Ovary (tissue), 9 donors: ENCODE measurements around the gene SCEL. TPM values are rescaled to one million over a fixed set of nuclear protein-coding genes. Genes with fewer than 3 reads are reported as not detected.

Experiments used
- DNase-seq, 5 donors: peaks; one replicate each; pipeline ENCODE4 v3.0.0-alpha.2; 2019 to 2020
- H3K27ac ChIP-seq, 2 donors: fragments of 200-600 bp; one replicate each; pipeline versions ENCODE4 v1.5.1 to v1.8.0; 2019 to 2022
- H3K27me3 ChIP-seq: fragments of 200-600 bp; one replicate; pipeline ENCODE4 v1.8.0; 2022
- H3K36me3 ChIP-seq: fragments of 200-600 bp; sonication (generic); one replicate; pipeline ENCODE4 v1.5.1; 2019
- H3K4me1 ChIP-seq: one replicate; pipeline ENCODE4 v1.8.1; 2013; ENCODE audit warnings: mild to moderate bottlenecking, moderate library complexity; ENCODE audit not compliant: insufficient read depth
- H3K4me3 ChIP-seq: fragments of 200-600 bp; sonication (generic); one replicate; pipeline ENCODE4 v1.5.1; 2017
- H3K9me3 ChIP-seq, 2 donors: fragments of 200-600 bp in 1 of 2; sonication (generic) in 1 of 2; one replicate each; pipeline versions ENCODE4 v1.5.1 to v1.8.1; 2013 to 2019; ENCODE audit warnings: mild to moderate bottlenecking in 1 of 2, moderate library complexity in 1 of 2
- EP300 ChIP-seq: sonication (generic); formaldehyde crosslinking; IDR thresholded peaks from one replicate; pipeline ENCODE4 v1.6.1; 2017; ENCODE audit warnings: antibody characterized with exemption
- POLR2A ChIP-seq: fragments of 450-650 bp; IDR thresholded peaks from one replicate; pipeline ENCODE4 v1.6.1; 2017; ENCODE audit warnings: antibody characterized with exemption, mild to moderate bottlenecking, moderate library complexity
- WGBS, 3 donors: extraction: QIAGEN DNeasy Blood & Tissue Kit in 1 of 3; methylation state at CpG; one replicate each; pipeline versions ENCODE4 v1.1.5 to v1.1.7; 2013 to 2017; 5-methylcytosine and 5-hydroxymethylcytosine counted together
- intact Hi-C, 4 donors: fragments of 100-400 bp; cut with DNase I; formaldehyde crosslinking; loops; one replicate each; pipeline versions ENCODE4 v1.11.0 to v1.15.1; 2022 to 2023
- polyA plus RNA-seq, 2 donors: library from polyadenylated mRNA; stranded (reverse); fragments of 200-250 nt in 1 of 2; fragments of 350-450 nt in 1 of 2; fragmentation: Illumina TruSeq in 1 of 2; extraction: RNeasy Lipid Tissue Mini Kit (QIAGEN cat#74804) in 1 of 2; gene quantifications; one replicate each; pipeline ENCODE4 v1.2.3, GENCODE V29; 2013 to 2014
- total RNA-seq, 7 donors: library from RNA; depleted of rRNA in 2 of 7; stranded (reverse); fragments of >200 nt in 2 of 7; fragmentation: NEBNext Ultra II Directional in 3 of 7; extraction: Animal tissue kit (Norgen Biotek cat#: 25700) in 3 of 7; gene quantifications; one replicate each; pipeline versions ENCODE4 v1.1.0 to v1.2.4, GENCODE V29; 2016 to 2023
- TF ChIP-seq, protein P1 (sequence below), 3 donors: fragments of 450-650 bp in 2 of 3; fragments of 200-600 bp in 1 of 3; IDR thresholded peaks; one replicate each; pipeline versions ENCODE4 v1.5.1 to v1.8.0; 2016 to 2022; ENCODE audit warnings: antibody characterized with exemption in 3 of 3, mild to moderate bottlenecking in 1 of 3
- donor health status: DM: no; HTN: no; CAD: no; lungs with moderate emphysema.
- donor health status: DM: no; HTN: no; CAD: no.
- donor health status: Bipolar disorder and iron deficiency.
- donor health status: DM: yes; HTN: yes; CAD: no.
- donor health status: DM: no; HTN: no; CAD: no.
- donor health status: DM: yes; HTN: yes; CAD: no.

SCEL gene
- total and polyA plus RNA-seq, 9 donors = 0.04 TPM; not detected in 8

DNA sequence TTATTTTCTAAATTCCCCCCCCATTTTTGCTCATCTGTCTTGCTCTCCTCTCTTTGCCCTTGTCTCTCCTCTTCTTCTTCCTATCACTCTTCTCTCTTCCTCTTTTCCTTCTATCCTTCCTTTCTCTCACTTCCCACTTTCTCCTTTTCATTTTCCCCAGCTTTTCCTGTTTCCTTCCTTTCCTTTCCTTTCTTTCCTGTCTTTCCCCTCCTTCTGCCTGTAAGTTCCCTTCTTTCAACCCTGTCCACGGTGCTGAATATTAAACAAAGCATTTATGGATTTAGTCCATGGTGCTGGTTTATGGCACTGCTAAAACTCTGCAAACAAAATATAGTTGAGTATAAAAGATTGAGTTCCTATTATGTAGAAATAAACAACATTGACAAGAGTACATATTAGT, 27.6 kb downstream of the SCEL start:
- TF ChIP-seq POLR2A (no peak), EP300 (no peak)
- TF ChIP-seq, protein P1, sequence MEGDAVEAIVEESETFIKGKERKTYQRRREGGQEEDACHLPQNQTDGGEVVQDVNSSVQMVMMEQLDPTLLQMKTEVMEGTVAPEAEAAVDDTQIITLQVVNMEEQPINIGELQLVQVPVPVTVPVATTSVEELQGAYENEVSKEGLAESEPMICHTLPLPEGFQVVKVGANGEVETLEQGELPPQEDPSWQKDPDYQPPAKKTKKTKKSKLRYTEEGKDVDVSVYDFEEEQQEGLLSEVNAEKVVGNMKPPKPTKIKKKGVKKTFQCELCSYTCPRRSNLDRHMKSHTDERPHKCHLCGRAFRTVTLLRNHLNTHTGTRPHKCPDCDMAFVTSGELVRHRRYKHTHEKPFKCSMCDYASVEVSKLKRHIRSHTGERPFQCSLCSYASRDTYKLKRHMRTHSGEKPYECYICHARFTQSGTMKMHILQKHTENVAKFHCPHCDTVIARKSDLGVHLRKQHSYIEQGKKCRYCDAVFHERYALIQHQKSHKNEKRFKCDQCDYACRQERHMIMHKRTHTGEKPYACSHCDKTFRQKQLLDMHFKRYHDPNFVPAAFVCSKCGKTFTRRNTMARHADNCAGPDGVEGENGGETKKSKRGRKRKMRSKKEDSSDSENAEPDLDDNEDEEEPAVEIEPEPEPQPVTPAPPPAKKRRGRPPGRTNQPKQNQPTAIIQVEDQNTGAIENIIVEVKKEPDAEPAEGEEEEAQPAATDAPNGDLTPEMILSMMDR (IDR thresholded peaks at IDR 0.05) = no peak
- WGBS, 3 donors = 2 to 15% (median 3%) methylated on average over 1 of the region's 1 CpG
- H3K36me3 ChIP-seq = no peaks in the 10 kb centered on the region
- no peak overlapping the region for H3K4me3 ChIP-seq
- no peaks in the 10 kb centered on the region for H3K4me1 ChIP-seq
- no peaks in the 10 kb centered on the region for H3K27me3 ChIP-seq
- intact Hi-C loops = no loop called here
- H3K27ac ChIP-seq = no peak overlapping the region
- no peaks in the 10 kb centered on the region for H3K9me3 ChIP-seq
- no peak for DNase-seq

GRCh38 chr13:77565635-77566034, 30.1 kb downstream of the SCEL start:
- H3K27ac ChIP-seq = no peak overlapping the region

DNA sequence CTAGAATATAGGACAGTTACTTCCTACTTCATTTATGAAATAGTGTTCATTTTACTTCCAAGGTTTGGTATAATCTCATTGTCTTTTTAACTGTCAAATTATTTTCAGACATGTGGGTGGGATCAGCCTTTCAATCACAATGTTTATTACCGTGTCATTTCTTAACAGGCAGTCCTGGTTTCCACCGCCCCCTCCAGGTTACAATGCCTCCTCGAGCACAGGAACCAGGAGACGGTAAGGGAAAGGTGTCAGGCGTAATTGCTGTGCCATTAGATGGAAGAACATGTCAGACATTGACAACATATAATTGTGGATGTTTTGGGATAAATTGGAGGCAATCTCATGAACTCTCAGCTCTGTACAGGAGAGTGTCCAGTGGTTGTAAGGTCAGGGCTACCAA, 36.5 kb downstream of the SCEL start:
- no peaks in the 10 kb centered on the region for H3K36me3 ChIP-seq
- TF ChIP-seq POLR2A = no peak
- no peaks in the 10 kb centered on the region for H3K9me3 ChIP-seq
- H3K27ac ChIP-seq = no peak overlapping the region
- H3K27me3 ChIP-seq = no peaks in the 10 kb centered on the region
- WGBS, 3 donors = 80 to 87% (median 85%) methylated on average over 5 of the region's 5 CpGs
- no peak for DNase-seq
- intact Hi-C loops = no loop called here
- H3K4me3 ChIP-seq = no peak overlapping the region
- H3K4me1 ChIP-seq = no peaks in the 10 kb centered on the region

More at GRCh38 chr13:77565635-77566034, 30.1 kb downstream of the SCEL start:
- Histone ChIP-seq H3K4me3 (no peak overlapping the region), H3K4me1 (no peaks in the 10 kb centered on the region), H3K27me3 (no peaks in the 10 kb centered on the region), H3K36me3 (no peaks in the 10 kb centered on the region), H3K9me3 (no peaks in the 10 kb centered on the region)
- no peak for DNase-seq
- WGBS, 3 donors = 2 to 4% (median 2%) methylated on average over 2 of the region's 2 CpGs
- TF ChIP-seq EP300 (no peak), POLR2A (no peak)
- TF ChIP-seq, protein P1 (IDR thresholded peaks at IDR 0.05) = no peak
- intact Hi-C loops = no loop called here

DNA sequence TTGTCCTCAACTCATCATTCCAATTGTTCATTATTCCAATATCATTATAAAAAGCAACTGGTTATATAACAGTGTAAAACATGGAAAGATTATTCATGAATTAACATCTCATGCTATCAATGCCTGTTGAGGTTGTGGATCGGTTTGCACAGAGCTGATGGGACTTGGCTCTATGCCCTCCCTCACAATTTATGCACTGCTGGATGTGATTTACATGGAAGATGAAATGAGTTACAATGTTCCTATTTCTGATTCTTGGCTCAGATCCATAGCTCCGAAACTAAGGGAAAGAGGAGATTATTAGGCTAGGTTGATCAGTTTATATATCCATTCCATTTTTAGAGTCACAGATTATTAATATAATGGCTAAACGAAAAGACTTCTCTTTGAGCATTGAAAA, 38.6 kb downstream of the SCEL start:
- Histone ChIP-seq H3K36me3 (no peaks in the 10 kb centered on the region), H3K27me3 (no peaks in the 10 kb centered on the region), H3K27ac (no peak overlapping the region), H3K4me3 (no peak overlapping the region), H3K4me1 (no peaks in the 10 kb centered on the region), H3K9me3 (no peaks in the 10 kb centered on the region)
- TF ChIP-seq, protein P1 (IDR thresholded peaks at IDR 0.05) = no peak
- TF ChIP-seq EP300 (no peak), POLR2A (no peak)
- intact Hi-C loops = no loop called here
- 28 to 37% (median 32%) methylated on average over 3 of the region's 3 CpGs for WGBS, 3 donors
- DNase-seq = no peak

GRCh38 chr13:77579959-77580358, 44.5 kb downstream of the SCEL start:
- no peaks in the 10 kb centered on the region for H3K9me3 ChIP-seq
- H3K4me3 ChIP-seq = no peak overlapping the region
- DNase-seq = no peak
- no peaks in the 10 kb centered on the region for H3K27me3 ChIP-seq
- WGBS, 3 donors = 10 to 12% (median 10%) methylated on average over 2 of the region's 2 CpGs
- TF ChIP-seq, protein P1 (IDR thresholded peaks at IDR 0.05) = no peak
- TF ChIP-seq EP300 (no peak), POLR2A (no peak)
- H3K36me3 ChIP-seq = no peaks in the 10 kb centered on the region
- no peak overlapping the region for H3K27ac ChIP-seq
- peaks cover 2% of the 10 kb centered on the region for H3K4me1 ChIP-seq
- intact Hi-C loops = no loop called here
